ENCODE results near the gene HOXB9. TPM values are rescaled to one million over a fixed set of nuclear protein-coding genes. Genes with fewer than 3 reads are reported as not detected.

HOXB9 gene
- polyA plus RNA-seq, 3 donors = not detected

DNA sequence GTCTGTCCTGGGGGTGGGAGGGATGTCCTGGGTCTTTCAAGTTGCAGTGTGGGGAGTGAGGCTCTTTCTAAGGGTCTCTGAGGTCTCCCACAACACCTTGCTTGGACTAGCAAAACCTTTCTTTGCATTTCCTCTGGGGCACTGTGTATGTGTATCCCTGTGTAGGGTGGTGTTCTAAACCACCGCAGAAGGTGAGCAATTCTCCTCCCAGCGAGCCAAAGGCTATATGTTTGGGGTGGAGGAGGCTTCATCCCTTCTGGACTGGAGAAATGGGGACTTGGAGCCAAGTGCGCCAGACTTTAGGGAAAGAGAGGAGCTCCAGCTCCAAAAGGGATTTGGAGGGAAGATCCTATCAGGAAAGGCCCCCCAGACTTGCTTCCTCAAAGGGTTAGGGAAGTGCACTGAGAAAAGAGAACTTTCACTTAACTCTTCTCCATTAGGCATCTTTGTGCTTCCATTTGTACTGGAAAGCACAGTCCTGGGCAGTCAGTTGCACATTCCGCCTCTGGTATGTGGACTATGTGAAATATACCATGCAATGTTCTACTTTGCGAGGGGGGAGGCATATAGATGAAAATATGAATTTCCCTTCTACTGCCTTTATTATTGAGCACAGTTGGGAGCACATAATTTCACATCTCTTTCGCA lies 18.9 kb upstream of the HOXB9 start:
- Histone ChIP-seq H2AFZ (ENCODE audit: insufficient read depth, low read depth, low read length, poor library complexity, severe bottlenecking) (no peak overlapping the region), H4K20me1 (ENCODE audit: insufficient read depth, low read length) (no peaks in the 10 kb centered on the region), H3K4me1 (ENCODE audit: control insufficient read depth in 1 of 2, insufficient read depth in 2 of 2, low read length in 2 of 2) (peaks cover 7 to 18% of the 10 kb centered on the region in 2 donors), H3K27ac (ENCODE audit: low read depth in 1 of 2, low read length in 2 of 2) (no peak overlapping the region), H3K9ac (ENCODE audit: insufficient read depth, low read length, poor library complexity, severe bottlenecking) (no peak overlapping the region), H3K27me3 (ENCODE audit: control insufficient read depth in 2 of 2, insufficient read depth in 2 of 2, low read length in 2 of 2) (peaks cover 81 to 93% of the 10 kb centered on the region in 2 donors), H3K4me2 (replicated peaks; ENCODE audit: extremely low read depth, low read length, poor library complexity, severe bottlenecking) (no peak overlapping the region), H3K4me3 (replicated peaks in 1 of 3; ENCODE audit: low read depth in 2 of 3, low read length in 3 of 3) (no peak overlapping the region), H3K79me2 (ENCODE audit: insufficient read depth, low read length) (no peaks in the 10 kb centered on the region), H3K9me3 (replicated peaks in 1 of 2; ENCODE audit: control insufficient read depth in 1 of 2, insufficient read depth in 1 of 2, low read length in 2 of 2) (peaks cover 0 to 25% of the 10 kb centered on the region in 2 donors), H3K36me3 (replicated peaks in 1 of 2; ENCODE audit: control insufficient read depth in 1 of 2, insufficient read depth in 2 of 2, low read length in 2 of 2) (no peaks in the 10 kb centered on the region)
- Mint-ChIP-seq H3K9me3 (peaks cover 0 to 30% (median 3%) of the 10 kb centered on the region in 7 donors), H3K27ac (no peak overlapping the region), H3K36me3 (peaks cover 0 to 4% of the 10 kb centered on the region in 2 donors), H3K27me3 (ENCODE audit: low read depth in 3 of 3) (peaks cover 89 to 97% (median 95%) of the 10 kb centered on the region in 3 donors), H3K4me3 (peak overlapping the region in 1 of 2 donors; percentile 36), H3K4me1 (peaks cover 17% of the 10 kb centered on the region)
- intact Hi-C loops (cut with micrococcal nuclease) = no loop called here
- WGBS (ENCODE audit: insufficient coverage) = 78% methylated on average over 4 of the region's 6 CpGs
- no peak for DNase-seq
- TF ChIP-seq, protein P1, sequence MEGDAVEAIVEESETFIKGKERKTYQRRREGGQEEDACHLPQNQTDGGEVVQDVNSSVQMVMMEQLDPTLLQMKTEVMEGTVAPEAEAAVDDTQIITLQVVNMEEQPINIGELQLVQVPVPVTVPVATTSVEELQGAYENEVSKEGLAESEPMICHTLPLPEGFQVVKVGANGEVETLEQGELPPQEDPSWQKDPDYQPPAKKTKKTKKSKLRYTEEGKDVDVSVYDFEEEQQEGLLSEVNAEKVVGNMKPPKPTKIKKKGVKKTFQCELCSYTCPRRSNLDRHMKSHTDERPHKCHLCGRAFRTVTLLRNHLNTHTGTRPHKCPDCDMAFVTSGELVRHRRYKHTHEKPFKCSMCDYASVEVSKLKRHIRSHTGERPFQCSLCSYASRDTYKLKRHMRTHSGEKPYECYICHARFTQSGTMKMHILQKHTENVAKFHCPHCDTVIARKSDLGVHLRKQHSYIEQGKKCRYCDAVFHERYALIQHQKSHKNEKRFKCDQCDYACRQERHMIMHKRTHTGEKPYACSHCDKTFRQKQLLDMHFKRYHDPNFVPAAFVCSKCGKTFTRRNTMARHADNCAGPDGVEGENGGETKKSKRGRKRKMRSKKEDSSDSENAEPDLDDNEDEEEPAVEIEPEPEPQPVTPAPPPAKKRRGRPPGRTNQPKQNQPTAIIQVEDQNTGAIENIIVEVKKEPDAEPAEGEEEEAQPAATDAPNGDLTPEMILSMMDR (IDR thresholded peaks at IDR 0.05) = no peak

- peaks cover 0 to 30% (median 3%) of the 10 kb centered on the region in 7 donors for H3K9me3 Mint-ChIP-seq
Measured at GRCh38 chr17:48644159-48644558, 18.0 kb upstream of the HOXB9 start.

More at GRCh38 chr17:48644159-48644558, 18.0 kb upstream of the HOXB9 start:
- no peak overlapping the region for H2AFZ ChIP-seq (ENCODE audit: insufficient read depth, low read depth, low read length, poor library complexity, severe bottlenecking)
- WGBS (ENCODE audit: insufficient coverage) = no CpG with 5 or more reads among the region's 1 CpG
- H3K27ac ChIP-seq (ENCODE audit: low read depth in 1 of 2, low read length in 2 of 2) = no peak overlapping the region
- H3K36me3 Mint-ChIP-seq = peaks cover 0 to 4% of the 10 kb centered on the region in 2 donors
- intact Hi-C loops (cut with micrococcal nuclease) = no loop called here
- H3K27me3 ChIP-seq (ENCODE audit: control insufficient read depth in 2 of 2, insufficient read depth in 2 of 2, low read length in 2 of 2) = peaks cover 84 to 96% of the 10 kb centered on the region in 2 donors
- H3K4me3 ChIP-seq (replicated peaks in 1 of 3; ENCODE audit: low read depth in 2 of 3, low read length in 3 of 3) = no peak overlapping the region
- H3K27ac Mint-ChIP-seq = no peak overlapping the region
- no peaks in the 10 kb centered on the region for H3K79me2 ChIP-seq (ENCODE audit: insufficient read depth, low read length)
- peaks cover 17% of the 10 kb centered on the region for H3K4me1 Mint-ChIP-seq
- peaks cover 0 to 25% of the 10 kb centered on the region in 2 donors for H3K9me3 ChIP-seq (replicated peaks in 1 of 2; ENCODE audit: control insufficient read depth in 1 of 2, insufficient read depth in 1 of 2, low read length in 2 of 2)
- TF ChIP-seq, protein P1 (IDR thresholded peaks at IDR 0.05) = no peak
- no peak overlapping the region for H3K9ac ChIP-seq (ENCODE audit: insufficient read depth, low read length, poor library complexity, severe bottlenecking)
- H3K4me3 Mint-ChIP-seq = peak overlapping the region in 1 of 2 donors; percentile 36
- H4K20me1 ChIP-seq (ENCODE audit: insufficient read depth, low read length) = no peaks in the 10 kb centered on the region
- H3K4me2 ChIP-seq (replicated peaks; ENCODE audit: extremely low read depth, low read length, poor library complexity, severe bottlenecking) = no peak overlapping the region
- DNase-seq = no peak
- H3K4me1 ChIP-seq (ENCODE audit: control insufficient read depth in 1 of 2, insufficient read depth in 2 of 2, low read length in 2 of 2) = peaks cover 7 to 18% of the 10 kb centered on the region in 2 donors
- no peaks in the 10 kb centered on the region for H3K36me3 ChIP-seq (replicated peaks in 1 of 2; ENCODE audit: control insufficient read depth in 1 of 2, insufficient read depth in 2 of 2, low read length in 2 of 2)
- H3K27me3 Mint-ChIP-seq (ENCODE audit: low read depth in 3 of 3) = peaks cover 90 to 99% (median 95%) of the 10 kb centered on the region in 3 donors
